ENCODE measurements around the gene ZNF865.
A peak's percentile ranks its signal among the peaks of the same experiment; 100 is the strongest.

The ZNF865 gene

DNA sequence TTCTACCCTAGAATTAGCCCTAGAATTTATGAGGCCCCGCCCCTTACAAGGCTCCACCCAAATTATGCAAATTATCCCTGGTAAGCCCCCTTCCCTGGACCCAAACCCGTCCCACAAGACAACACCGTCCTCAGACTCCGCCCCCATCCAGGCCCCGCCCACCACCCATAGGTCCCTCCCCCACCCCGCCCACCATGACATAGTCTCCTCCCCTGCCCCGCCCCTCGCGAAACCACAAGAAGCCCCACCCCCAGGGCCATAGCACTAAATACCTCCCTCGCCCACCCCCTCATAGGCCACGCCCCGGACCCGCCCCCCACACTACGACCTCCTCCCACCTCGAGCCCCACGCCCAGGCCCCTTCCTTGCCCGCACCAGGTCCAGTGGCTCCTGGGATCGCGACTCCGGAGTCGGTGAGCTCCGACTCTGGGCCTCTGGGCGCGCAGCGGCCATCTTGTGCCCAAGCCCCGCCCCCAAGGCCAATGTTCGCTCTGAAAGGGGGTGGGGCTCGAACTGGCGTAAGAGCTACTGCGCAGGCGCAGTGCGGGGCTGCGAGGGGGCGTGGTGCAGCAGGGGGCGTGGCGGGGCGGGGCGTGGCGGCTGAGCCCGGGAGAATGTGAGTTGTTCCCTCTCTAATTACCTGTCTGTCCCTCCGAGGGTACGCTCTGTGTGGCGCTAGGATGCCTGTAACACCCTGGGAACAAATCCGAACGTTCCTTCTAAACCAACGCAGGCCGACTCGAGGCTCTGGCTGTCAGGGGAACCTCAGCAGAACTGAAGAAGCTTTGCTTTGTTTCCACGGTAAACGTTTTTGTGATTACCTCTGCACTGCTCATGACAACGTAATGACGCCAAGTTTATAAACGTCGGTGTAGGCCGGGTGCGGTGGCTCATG, 18.9 kb downstream of the ZNF865 start, which contains the start of gene ZNF784:
Gene ZNF784 (minus strand): TSS at position 458 of the 895 bp plus-strand sequence. CDS start 5 bp downstream, at position 453.
- DNase-seq: peak; percentile 86

DNA sequence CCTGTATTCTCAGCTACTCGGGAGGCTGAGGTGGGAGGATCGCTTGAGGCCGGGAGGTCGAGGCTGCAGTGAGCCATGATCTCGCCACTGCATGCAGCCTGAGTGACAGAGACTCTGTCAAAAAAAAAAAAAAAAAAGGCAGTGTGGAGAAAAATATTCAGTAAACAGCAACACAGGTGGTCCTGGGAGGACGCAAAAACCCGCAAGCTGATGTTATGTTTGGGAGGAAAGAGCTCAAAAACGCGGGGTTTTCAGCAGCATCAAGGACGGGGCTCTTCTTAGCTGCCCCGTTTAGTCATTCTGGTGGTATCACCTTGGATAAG, 19.5 kb downstream of the ZNF865 start:
- no peak for DNase-seq

DNA sequence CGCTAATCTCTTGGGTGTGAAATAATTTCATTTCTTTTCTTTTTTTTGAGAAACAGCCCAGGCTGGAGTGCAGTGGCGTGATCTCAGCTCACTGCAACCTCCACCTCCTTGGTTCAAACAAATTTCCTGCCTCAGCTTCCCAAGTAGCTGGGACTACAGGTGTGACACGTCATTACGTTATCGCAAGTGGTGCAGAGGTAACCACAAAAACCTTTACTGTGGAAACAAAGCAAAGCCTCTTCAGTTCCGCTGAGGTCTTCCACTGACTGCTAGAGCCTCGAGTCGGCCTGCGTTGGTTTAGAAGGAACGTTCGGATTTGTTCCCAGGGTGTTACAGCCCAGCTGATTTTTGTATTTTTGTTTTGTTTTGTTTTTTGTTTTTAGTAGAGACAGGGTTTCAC, 20.9 kb downstream of the ZNF865 start:
- DNase-seq: no peak

DNA sequence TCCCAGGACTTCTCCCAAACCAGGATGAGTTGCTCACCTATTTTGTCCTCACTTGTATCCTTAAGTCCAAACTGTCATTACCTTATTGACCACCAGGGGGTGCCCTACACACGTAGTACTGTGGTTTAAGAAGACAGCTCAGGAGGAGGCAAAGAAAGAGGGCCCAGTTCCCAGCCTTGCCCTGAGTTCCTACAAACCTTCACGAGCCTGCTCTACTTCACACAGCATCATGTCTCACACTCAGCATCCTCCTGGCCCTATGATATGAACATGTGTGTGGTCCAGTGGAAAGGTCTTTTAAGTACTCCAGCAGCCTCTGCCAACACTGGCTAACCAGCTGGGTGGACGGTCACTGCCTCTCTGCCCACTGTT, 27.0 kb downstream of the ZNF865 start:
- peak; percentile 88 for DNase-seq

DNA sequence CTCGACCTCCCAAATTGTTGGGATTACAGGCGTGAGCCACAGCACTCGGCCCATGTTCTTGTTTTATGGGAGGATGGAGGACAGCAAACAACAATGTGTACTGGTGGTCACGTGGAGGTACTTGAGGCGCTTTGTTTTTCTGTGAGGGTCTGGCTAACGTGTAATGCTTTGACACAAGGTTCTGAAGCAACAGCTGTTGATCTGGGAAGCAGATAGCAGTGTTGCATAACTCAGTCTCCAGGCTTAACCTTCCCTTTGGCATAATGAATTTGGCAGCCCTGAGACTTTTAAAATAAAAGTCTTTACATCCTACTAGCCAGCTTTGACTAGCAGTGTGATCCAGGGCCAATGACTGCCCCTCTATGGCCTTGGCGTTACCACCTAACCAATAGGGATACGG, 28.4 kb downstream of the ZNF865 start:
- no peak for DNase-seq

DNA sequence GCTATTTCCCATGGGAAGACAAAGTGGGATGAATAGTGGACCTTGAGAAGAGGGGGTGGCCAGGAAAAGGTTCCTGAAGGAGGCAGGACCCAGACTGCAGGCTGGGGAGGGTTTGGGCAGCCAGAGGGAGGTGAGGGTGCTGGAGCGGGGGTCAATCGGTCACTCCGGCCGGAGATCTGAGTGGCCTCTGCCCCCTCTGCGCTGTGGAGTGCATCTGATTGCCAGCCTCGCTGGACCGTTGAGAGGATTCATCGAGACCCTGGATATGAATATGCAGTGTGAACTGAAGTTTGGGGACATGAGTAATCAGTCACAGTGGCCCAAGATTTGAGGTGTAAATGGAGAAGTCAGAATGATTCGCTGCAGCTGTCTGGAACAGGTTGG, 29.9 kb downstream of the ZNF865 start:
- no peak for DNase-seq

DNA sequence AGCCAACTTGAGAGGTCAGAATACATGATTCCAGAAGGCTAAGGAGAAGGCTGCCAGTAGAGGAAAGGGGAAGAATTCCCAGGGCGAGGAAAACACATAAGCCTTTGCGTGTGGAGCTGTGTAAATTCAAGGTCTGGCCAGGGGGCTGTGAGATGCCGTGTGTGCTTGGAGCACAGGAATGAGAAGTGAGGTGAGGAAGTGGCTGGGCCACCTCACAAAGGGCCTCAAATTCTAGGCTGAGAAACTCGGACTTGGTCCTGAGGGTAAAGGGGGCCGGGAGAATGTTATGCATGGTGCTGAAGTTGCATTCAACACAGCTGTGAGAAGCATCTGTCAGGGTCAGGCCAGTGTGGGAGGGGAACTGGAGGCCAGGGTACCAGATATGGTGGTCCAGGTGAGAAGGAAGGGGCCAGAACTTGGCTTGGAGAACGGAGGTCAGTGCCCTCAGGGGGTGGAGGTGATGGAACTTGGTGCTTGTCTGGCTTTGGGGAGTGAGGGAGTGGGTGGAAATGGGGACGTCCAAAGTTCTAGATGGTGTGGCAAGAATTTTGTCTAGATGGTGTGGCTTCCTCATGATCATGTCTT, 30.5 kb downstream of the ZNF865 start:
- DNase-seq: no peak

DNA sequence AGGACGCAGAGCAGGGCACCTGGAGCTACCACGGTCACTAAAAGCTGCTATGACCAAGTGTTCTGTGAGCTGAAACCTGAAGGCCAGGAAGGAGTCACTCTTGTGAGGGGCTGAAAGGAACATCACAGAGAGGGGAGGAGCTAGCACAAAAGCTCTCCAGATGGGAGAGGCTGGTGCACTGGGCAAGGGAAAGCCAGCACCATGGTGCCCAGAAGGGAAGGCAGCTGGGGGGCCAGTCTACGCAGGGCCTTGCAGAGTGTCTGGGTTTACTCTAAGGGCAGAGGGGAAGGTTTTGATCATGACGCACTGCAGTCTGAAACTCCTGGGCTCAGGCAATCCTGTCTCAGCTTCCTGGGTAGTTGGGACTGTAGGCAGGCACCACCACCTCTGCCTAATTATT, 31.3 kb downstream of the ZNF865 start:
- no peak for DNase-seq

DNA sequence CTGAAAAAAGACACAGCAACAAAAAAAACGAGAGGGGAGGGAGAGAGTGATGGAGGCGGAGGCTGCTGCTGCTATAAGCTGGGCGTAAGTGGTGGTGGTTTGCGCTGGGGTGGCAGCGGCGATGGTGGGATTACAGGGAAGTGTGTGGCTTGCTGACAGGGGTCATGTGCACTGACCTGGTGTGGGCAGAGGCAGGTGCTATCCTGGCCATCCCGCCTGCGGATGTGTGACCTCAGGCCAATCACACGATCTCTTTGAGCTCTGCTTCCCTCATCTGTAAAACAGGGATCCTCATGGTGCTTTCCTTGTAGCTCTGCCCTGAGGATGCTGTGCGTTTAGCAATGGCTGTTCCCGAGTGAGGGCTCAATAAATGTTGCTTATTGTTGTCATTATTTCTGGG, 32.1 kb downstream of the ZNF865 start:
- no peak for DNase-seq

DNA sequence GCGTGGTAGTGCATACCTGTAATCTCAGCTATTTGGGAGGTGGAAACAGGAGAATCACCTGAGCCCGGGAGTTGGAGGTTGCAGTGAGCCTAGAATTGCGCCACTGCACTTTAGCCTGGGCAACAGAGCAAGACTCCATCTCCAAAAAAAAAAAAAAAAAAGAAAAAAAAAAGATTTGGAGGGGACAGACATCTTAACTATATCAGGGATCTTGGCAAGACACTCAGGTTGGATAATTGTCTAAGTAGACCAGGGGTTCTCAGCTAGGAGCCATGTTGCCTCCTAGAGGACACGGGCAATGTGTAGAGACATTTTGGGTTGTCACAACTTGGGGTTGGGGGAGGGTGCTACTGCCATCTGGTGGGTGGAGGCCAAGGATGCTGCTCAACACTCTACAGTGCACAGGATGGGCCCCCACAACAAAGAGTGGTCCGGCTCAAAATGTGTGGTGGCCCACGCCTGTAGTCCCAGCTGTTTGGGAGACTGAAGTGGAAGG, 33.5 kb downstream of the ZNF865 start:
- peak; percentile 64 for DNase-seq

DNA sequence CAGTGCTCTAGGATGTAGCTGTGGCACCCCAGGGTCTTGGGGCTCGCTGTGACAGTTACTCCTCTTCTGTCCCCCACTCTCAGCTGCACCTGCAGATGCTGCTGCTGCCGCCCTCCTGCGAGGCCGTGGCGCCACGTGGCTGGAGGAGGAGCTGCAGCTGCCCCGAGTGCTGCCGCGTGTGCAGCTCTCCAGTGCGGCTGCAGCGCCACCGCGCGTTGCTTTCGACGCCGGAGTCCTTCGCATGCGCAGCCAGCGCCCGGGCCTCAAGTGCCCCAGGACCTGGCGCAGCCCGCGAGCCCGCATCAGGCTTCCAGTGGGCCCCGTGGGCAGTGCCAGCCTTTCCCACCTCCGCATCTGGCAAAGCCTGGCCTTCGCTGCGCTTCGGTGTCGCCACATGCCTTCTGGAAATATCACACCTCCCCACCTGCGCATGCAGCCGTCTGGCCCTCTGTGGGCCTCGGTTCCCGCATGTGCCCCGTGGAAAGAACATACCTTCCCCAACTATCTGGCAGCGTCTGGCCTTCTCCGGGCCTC, 34.7 kb downstream of the ZNF865 start:
- peak; percentile 78 for DNase-seq

DNA sequence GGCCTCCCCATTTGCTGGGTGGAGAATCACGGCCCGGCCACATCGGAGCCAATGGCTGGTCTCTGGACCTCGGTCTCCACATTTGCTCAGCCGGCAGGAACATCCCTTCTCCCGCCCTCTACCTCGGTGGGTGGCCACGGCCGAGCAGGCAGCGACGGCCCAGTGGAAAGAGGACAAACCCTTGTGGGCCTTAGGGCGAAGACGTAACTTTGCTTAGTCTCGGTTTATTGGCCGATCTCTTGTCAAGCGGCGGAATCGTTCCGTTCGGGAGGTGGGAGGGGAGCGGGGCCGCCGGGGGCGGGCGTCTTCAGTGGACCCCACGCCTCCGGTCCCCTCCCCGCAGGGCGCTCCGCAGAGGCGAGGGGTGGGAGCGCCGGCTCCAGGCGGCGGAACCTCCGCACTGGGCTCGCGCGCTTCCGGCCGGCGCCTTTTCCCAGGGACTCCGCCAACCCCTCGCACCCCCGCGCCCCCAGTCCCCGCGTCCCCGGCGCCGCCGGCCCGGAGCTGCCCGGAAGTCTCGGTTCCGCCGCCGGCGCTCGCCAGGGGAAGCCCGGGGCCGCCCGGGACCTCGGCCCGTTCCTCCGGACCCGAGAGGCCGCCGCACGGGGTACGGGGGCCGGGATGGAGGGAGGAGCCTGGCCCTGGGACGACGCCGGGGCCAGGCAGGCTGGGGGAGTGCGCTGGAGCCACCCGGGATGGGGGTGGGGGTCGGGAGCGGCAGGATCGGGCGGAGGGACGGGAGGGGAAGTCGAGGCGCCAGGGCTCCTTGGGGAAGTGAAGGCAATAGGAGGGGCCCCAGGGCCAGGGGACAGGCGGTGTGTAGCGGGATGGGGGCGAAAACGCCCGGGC, 35.4 kb downstream of the ZNF865 start, which contains the start of gene ZNF580:
Gene ZNF580 (plus strand): TSS at position 426 of the 849 bp plus-strand sequence. CDS start 1,507 bp downstream, outside the sequence.
- DNase-seq: peak; percentile 83

DNA sequence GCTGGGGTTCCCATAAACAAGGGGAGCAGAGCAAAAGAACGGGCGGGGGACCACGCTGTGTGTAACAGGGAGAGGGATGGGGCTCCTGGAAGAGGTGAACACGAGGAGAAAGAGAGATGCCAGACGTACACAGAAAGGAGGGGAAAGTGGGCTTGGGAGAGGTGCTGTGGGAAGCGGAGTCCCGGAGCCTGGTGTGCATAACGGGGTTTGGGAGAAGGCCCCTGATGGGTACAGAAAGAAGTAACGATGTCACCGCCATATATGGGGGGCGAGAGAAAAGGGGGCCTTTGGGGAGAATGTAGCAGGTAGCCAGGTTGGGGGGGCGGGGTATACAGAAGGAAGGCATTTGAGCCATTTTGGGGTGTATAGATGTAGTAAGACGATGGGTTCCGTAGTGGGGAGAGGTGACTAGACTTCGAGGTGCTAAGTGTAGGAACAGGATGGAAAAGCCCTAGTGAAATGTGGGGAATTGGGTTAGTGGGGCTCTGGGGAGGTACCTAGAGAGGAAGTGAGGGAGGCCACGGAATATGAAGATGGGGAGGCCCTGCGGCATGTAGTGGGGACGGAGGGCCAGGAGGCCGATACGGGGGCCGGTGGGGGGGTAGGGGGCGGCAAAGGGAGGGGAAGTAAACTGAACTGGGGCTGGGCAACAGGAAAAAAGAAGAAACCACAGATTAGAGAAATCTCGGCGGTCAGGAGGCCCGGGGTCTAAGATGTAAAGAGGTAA, 36.1 kb downstream of the ZNF865 start:
- no peak for DNase-seq

DNA sequence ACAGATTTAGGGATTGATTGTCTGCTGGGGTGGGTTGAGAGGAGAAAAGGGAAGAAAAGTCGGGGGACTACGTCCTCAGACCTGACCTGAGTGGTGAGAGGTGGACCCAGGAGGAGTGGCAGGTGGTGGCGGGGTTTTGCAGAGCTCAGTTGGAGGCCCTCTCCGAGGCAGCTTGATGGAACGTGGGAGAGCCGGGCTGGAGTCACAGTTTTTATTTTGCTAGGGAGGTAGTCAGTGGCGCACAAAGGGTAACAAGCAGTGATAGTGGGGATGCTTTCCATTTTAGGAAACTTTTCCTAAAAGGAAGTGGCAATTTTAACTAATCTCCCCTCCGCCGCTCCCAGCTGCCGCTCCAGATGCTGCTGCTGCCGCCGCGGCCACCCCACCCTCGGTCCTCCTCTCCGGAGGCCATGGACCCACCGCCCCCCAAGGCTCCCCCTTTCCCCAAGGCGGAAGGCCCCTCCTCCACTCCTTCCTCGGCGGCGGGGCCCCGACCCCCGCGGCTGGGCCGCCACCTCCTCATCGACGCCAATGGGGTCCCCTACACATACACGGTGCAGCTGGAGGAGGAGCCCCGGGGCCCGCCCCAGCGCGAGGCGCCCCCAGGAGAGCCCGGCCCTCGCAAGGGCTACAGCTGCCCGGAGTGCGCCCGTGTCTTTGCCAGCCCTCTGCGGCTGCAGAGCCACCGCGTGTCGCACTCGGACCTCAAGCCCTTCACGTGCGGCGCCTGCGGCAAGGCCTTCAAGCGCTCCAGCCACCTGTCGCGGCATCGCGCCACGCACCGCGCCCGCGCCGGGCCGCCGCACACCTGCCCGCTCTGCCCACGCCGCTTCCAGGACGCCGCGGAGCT, 36.9 kb downstream of the ZNF865 start:
- DNase-seq: peak; percentile 21

DNA sequence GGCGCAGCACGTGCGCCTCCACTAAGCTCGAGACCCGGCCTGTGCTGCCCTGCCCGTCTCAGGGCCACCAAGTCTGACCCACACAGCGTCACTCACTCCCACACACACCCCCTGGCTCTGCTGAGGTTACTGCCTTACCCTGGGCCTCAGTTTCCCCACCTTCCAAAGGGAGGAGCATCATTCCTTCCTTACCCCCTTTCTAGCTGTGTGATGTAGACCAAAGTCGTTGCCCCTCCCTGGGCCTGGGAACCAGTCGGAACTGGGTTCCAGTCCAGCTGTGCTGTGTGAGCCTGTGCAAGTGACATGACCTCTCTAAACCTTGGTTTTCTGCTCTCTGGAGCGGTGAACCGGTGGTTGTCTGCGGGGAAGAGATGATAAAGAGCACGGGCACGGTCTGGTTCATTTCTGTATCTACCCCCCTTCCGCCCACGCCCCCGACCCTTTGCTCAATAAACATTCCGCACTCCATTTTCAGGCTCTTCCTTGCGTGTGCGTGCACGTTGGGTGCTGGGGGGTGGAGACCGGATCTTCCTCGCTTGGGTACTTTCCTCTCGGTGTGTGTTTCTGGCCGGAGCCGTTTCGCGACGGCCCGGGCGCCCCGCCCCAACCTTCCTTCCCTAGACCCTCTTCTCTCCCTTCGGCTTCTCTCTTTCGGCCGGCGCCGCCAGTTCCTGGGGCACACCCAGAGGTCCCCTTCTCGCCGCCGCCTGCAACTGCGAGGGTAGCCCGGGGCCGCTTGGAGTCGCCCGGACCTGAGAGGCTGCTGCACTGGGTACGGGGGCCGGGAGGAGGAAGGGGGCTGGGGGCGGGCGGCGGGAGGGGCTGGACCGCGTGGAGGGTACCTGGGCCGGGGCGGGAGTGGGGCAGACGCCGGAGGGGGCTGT, 37.8 kb downstream of the ZNF865 start, which contains the start of gene ZNF581:
Gene ZNF581 (plus strand): TSS at position 647 of the 884 bp plus-strand sequence. CDS start 923 bp downstream, outside the sequence.
- DNase-seq: peak; percentile 74

DNA sequence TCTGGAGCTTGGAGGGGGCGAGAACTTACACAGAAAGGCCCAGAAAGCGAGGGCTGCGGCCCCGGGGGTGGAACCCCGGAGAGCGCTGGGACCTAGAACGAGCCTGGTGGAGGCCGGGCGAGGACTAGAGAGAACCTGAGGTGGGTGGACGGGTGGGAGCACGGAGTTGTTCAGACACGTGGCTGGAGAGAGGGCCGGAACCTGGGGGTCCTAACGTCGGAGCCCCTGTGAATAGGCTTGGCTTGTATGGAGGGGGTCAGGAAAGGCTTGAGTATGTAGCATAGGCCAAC, 38.4 kb downstream of the ZNF865 start:
- no peak for DNase-seq

DNA sequence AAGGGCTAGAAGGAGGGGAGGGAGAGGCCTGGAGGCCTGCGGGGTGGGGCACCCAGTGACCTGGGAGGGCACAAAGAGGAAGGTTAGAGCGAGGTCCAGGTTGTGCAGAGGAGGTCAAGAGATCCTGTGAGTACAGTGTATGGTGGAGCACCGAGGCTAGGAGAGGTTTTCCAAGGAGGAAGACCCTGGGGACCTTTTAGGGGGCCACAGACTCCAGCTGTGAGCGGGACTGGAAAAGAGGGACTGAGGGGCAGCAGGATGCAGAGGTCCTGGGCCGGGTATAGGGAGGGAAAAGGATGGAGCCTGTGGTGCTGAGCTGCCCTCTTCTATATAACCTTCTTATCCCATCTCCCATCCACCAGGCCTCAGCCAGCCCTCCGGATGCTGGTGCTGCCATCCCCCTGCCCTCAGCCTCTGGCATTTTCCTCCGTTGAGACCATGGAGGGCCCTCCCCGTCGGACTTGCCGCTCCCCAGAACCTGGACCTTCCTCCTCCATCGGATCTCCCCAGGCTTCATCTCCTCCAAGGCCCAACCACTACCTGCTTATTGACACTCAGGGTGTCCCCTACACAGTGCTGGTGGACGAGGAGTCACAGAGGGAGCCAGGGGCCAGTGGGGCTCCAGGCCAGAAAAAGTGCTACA, 38.9 kb downstream of the ZNF865 start:
- DNase-seq: no peak

DNA sequence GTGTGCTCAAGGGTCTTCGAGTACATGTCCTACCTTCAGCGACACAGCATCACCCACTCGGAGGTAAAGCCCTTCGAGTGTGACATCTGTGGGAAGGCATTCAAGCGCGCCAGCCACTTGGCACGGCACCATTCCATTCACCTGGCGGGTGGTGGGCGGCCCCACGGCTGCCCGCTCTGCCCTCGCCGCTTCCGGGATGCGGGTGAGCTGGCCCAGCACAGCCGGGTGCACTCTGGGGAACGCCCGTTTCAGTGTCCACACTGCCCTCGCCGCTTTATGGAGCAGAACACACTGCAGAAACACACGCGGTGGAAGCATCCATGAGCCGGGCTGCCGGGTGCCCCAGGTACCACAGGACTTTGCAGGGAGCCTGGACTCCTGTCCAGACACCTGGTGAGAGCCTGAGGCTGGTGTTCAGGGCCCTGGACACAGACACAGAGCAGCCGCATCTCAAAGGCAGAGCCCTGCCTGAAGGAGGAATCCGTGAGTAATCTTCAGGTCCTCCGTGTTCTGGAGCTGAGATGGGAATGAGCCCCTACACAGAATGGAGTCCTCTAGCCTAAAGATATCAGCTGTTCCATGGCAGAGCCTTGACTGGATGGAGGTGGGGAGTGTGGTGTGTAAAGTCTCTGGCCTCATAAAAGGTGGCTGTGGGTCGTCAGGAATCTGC, 39.5 kb downstream of the ZNF865 start:
- no peak for DNase-seq

DNA sequence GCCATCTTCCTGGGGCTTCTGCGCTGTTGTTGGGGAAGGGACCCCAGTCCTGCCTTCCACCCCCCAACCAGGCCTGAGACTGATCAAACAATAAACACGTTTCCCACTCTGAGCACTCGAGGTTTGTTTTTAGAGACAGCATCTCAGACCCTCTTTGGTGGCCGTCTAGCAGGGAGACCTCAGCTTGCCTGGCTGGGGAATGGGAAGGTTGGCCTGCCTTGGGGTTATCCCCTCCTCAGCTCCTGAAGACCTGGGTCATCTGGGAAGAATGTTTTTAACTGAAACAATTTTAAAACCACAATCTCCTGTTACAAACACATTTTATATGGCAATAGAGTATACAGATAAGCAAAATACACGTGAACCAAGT, 40.0 kb downstream of the ZNF865 start:
- no peak for DNase-seq
